Measurements from ENCODE around the gene PARD3.

PARD3 gene

DNA sequence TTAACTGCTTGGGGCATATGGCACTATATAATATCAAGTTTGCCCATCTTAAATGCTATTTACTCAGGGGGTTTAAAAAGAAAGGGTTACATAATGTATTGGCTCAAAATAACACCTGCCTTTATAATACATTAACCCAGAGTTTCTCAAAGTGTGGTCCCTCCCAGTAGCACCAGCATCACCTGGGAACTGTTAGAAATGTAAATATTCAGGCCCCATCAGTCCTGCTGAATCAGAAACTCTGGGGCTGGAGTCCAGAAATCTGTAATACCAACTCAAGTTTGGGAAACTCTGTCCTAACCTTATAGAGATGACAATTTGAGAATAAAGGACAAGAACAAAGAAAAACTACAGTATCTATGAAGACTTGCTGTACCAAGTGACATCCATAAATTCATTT, 270.7 kb downstream of the PARD3 start:
- no peak overlapping the region for H3K27ac ChIP-seq
- TF ChIP-seq CTCF (conservative IDR thresholded peaks at IDR 0.05): no peak

- TF ChIP-seq CTCF (conservative IDR thresholded peaks at IDR 0.05): no peak
- H3K27ac ChIP-seq: no peak overlapping the region
Measured at GRCh38 chr10:34543716-34544115, 271.4 kb downstream of the PARD3 start.

DNA sequence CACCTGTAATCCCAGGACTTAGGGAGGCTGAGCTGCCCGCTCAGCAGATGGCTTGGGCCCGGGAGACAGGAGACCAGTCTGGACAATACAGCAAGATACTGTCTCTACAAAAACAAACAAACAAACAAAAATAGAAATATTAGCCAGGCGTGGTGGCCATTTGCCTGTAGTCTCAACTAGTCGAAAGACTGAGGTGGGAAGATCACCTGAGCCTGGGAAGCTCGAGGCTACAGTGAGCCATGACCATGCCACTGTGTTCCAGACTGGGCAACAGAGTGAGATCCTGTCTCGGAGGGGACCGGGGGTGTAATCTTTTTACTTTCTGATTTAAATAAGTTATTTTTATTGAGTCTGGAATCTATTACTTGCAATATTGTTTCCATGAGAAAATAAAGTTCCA, 274.6 kb downstream of the PARD3 start:
- no peak overlapping the region for H3K27ac ChIP-seq
- TF ChIP-seq CTCF (conservative IDR thresholded peaks at IDR 0.05): no peak

DNA sequence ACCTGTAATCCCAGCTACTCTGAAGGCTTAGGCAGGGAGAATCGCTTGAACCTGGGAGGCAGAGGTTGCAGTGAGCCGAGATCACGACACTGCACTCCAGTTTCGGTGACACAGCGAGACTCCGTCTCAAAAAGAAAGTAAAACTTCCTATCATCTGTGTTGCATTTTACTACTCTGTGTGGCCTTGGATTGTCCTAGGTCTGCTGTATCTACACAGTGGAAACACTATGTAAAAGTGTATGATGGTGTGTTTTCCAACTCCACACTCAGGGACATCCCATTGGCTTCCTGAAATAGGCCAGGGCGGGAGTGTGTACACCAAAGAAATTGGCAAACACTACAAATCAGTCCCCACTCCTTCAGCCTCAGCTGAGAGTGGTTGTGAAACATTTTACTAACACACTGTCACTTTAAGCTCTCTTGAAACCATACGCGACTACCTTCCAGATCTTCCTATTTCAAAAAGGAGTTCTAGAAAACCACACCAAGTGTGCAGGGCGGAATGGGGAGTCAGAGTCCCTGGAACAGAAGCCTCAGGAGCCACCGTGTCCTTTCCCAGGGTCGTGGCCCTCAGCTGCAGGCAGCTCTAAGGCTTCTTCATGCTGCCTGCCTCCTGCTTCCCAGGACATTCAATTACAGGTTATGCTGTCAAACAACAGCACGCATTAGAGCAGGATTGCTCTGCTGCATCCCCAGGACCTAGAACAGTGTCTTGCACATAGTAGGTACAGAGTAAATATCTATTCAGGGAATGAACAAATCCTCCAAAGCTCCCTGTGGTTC, 275.4 kb downstream of the PARD3 start:
- no peak overlapping the region for H3K27ac ChIP-seq

GRCh38 chr10:34538281-34538829, 276.7 kb downstream of the PARD3 start:
- TF ChIP-seq CTCF (conservative IDR thresholded peaks at IDR 0.05): no peak
- no peak overlapping the region for H3K27ac ChIP-seq

More for the DNA sequence above, 275.4 kb downstream of the PARD3 start:
- TF ChIP-seq CTCF (conservative IDR thresholded peaks at IDR 0.05): no peak

GRCh38 chr10:34537629-34538231, 277.4 kb downstream of the PARD3 start:
- no peak overlapping the region for H3K27ac ChIP-seq
- TF ChIP-seq CTCF (conservative IDR thresholded peaks at IDR 0.05): no peak

DNA sequence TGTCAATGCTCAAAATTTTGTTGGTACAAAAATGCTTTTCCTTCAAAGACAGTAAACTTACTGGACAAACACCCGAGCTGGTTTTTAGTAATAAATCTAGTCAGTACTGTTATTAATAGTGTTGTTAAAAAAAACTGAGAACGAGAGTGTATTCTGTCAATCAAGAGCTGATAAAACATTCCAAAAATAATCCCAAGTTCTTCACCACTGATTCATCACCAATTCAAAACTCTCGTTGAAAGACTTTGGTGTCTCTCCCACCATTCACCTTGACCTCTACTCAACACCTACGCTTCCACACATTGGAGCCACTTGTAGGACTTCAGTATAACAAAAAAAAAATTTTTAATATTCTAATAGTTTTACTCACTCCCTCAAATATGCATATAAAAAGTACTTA, 279.2 kb downstream of the PARD3 start:
- no peak for TF ChIP-seq CTCF (conservative IDR thresholded peaks at IDR 0.05)
- H3K27ac ChIP-seq: no peak overlapping the region
